Measurements from ENCODE around the gene DYSF.

Gene DYSF

DNA sequence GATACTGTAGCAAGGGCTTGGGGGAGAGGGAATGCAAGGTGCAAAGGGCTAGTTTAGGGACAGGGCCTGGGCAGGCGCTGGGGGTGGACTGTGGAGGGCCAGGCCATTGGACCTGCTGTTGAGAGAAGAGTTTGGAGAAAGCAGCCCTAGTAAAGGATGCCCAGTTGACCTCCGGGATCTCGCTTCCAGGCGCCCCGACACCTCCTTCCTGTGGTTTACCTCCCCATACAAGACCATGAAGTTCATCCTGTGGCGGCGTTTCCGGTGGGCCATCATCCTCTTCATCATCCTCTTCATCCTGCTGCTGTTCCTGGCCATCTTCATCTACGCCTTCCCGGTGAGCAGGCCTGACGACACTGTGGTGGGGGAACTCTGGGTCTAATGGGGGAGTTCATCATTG, 229.0 kb downstream of the DYSF start:
- DNase-seq, result no peak

DNA sequence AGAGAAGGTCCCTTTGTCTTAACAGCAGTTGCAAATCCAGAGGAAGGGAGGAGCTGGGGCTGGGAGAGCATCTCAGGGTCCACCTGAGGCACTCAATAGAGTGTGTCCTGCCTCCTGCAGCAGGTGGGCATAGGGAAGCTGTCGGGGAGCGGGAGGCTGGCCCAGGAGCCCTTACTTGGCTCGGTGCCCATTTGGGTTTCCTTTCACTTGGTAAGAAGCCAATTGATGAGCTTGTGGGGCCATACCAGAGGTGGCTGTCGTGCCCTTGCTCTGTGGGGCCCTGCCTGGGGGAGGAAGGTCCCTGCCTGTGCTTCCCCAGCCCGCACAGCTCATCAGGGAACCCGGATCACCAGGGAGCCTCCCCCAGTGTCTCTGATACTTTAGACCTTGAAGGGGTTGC, 229.7 kb downstream of the DYSF start:
- no peak for DNase-seq

DNA sequence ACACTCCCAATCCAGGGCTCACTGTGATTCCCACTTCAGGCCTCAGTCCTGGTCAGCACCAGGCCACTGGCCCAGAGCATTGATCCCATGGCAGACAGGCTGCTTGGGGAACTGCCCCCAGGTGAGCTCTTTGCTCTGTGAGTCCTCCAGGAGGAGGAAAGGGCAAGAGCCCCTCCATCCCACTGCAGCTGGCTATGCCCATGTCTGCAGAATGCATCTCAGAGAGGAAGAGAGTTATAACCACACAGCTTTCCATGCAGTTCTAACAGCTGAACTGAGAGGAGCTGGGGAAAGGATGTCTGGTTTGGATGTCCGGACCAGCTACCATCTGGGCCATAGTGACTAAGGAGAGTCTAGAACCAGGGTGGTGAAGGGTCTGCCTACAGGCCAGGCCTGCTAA, 230.3 kb downstream of the DYSF start:
- DNase-seq, result no peak

DNA sequence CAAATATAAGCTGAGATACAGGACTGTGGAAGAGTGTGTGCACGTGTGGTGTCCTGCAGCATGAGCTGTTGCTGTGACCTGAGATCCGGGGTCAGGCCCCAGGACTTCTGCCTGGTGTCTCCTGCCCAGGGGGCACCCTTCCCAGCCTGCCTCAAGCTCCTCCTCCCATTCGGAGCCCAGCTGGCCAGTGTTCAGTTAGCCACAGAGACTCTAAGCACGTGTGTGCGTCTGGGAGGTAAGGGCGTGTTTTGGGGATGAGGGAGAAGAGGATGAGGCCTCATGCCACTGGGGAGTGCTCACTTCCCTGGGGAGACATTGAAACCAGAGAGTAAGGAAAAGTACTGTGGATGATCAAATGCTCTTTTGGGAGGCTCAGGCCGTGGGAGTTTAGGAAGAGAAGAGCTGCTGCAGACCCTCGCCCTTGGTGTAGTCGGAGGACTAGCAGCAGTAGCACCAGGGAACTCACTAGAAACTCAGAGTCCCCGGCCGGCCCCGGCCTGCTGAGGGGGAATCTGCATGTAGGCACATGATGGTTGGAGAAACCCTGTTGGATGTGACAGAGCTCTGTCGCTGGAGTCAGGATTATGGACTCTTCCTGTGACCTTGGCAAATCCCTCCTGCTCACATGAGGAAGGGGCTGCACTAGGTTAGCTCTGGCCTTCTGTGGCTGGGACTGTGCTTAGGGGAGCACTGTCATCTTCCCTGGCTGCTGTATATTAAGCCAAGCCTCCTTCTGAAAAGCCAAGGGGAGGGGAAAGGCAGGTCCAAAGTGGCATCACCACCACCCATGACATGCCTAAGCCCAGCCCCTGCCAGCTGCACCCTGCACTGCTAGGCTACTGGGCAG, 231.1 kb downstream of the DYSF start:
- DNase-seq, result no peak

DNA sequence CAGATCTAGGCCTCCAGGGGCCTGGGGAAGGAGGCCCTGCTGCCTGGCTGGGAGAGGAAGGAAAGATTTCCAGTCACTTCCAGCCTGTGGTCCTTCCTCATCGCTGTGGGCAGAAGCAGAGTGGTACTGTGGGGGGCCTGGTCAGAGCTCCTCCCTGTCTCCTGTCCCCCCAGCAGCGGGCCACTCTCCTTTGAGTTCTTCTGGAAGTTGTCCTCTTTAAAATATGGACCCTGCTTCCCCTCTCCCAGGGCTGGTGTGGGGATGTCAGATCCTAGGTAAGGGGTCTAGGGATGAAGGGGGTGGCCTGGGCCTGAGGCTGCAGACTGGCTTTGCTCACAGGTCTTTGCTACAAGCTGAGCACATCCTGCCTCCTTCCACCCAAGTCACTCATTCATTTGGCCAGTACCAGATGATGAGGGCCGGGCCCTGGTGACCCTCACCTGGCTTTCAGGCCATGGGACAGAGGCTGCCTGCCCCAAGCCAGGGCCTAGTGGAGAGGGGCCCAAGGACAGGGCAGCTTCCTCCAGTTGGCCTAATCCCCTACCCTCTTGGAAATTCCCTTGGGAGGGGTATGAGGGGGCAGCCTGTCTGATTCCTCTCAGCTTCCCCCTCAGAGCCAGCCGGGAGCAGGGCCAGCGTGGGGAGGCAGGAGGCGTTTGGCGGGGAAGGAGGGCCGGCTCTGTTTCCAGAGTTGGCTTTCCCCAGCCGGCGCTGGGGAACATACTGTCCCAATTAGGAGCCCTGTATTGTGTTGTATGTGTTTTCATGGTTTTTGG, 231.9 kb downstream of the DYSF start:
- no peak for DNase-seq

DNA sequence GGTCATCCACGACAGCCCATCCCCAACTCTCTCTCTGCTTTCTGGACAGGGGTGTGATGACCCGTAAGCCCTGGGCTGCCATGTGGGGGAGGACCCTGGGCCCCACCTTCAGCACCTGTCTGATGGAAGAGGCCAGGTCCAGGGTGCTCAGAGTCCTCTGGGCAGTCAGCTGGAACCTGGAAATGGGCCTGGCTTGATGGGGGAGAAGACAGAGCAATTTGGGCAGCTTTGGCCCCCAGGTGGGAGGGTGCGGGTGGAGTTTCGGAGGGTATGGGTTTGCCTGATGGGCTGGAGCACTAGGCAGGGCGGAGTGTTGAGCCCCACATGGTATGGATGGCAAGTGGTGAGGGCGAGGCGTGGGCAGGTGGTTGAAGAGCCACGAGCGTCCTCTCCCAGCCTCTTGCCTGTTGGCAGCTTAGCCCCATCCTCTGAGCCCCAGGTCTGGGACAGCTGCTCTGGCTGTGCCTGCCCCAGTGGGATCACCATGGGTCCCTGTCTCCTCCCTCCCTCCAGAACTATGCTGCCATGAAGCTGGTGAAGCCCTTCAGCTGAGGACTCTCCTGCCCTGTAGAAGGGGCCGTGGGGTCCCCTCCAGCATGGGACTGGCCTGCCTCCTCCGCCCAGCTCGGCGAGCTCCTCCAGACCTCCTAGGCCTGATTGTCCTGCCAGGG, 232.7 kb downstream of the DYSF start:
- no peak for DNase-seq

DNA sequence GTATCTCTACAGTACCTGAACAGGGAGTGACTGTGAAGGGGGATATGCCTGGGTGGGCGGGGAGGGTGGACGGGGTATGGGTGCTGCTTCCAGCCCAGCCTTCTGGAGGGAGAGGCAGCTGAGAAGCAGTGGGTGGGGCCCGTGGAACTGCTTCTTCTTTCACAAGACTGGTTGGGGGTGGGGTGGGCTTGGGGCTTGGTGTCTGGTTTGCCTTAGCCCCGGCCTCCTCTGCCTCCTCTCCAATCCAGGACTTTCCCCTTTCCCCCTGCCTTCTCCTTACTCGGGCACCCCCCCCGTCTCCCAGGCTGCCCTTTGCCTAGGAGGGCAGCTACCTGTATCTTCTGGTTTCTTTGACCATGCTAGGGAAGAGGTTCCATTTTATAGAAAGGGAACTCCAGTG, 233.4 kb downstream of the DYSF start:
- no peak for DNase-seq

DNA sequence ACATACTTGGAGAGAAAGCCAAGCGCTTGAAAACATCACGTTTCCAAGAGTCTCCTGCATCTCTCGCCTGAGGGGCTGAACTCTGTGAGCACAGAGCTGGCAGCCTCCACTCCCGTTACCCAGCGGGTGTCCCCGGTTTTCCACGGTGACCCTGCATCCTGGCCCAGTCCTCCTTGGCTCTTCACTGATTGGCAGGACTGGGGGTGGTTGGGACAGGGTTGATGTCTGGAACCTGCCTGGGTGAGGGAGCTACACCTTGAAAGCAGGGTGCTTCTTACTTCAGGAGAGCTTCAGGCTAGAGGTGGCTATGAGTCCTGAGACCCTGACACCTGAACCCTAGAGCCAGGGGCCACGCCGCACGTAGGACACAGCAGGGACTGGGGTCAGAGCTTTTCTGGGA, 234.1 kb downstream of the DYSF start:
- DNase-seq, result no peak

DNA sequence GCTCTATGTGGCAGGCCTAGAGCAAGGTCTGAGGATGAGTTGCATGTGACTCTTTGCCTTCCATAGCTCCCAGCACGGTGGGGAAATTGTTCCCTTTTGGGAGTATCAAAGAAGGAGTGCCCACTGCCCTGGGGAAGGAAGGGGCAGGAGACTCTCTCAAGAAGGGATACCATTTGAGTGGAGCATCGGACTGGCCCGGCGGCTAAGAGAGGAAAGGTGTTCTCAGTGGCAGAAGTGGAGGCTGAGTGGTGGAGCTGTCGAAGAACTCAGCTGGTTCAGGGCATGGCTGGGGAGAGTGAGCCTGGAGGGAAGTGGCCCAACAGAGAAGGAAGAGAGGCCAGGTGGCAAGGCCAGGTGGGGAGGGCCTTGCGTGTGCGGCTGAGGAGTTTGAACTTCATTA, 235.2 kb downstream of the DYSF start:
- DNase-seq, result no peak

DNA sequence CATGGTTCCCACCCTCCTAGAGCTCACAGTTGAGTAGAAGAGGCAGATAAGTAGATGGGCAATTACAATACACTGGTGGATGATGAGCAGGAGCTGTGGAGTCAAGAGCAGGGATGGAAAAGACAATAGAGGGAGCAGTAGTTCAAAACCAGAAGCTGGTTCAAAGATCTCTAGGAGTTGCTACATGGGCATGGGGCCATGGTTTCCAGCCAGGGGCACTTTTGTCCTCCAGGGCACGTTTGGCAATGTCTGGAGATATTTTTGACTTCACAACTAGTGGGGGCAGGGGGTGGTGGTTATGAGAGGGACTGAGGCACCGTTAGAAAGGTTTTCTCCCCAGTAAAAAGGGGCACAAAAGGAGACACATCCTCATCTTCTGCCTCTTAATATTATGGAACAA, 236.0 kb downstream of the DYSF start:
- DNase-seq, result no peak

DNA sequence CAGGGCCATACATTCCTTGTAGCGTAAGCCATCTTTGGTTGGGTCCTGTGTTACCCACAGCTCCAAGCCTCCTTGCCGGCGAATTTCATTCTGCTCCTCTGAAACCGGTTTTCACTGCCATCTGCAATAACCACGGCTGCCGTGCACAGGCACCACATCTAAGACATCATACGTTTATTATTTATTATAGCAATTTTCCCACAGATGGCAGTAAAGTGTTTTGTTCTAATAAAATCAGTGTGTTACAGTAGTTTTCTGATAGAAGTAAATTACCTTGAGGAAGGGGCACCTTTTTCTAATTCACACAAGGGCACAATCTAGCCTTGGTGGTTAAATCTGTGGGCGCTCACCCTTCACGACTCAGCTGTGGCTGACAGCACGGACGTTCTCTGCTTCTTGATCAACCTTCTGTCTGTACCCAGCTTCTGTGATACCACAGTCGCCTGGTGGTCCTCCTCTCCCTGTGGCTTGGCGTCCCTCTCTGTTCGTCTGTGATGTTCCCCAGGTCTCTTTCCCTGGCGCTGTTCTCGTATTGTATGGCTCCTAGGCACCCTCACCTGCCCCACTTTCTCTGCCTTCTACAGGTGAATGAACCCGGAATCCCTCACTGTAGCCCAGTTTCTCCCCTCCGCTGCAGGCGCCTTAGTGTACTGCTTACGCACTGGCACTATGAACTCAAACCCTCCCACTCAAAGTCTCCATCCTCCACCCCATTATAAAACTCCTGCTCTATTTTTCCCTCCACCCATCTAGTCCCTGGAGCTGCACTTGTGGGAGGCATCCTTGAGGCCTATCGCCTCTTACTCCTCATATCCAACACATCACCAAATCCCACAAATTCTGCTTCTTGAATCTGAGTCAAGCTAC, 236.8 kb downstream of the DYSF start:
- DNase-seq, result no peak

DNA sequence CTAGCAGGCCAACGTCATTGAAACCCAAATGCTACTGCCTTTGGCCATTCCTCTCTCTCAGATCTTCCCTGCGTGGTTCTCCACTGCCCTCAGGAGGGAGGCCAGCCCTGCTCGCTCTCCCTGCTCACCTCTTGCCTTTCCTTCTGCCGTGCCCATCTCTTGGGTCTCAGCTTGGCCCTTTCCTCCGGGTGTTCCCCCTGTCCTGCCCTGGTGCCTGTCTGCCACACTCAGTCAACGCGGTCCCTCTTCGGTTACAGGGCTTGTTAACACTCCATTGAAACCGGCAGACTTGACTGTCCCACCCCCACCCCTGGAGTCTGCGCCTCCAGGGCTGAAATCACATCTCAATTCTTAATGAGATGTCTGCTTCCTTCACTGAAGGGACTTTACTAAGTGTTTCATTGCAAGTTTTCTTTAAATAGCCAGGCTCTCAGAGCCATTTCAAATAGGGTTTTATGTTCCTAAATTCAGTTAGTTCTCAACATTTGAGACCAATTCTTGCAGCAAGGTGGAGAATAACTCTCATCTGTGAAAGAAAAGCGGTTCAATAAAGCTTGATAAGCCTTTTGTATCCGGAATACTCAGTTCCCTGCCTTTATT, 237.6 kb downstream of the DYSF start:
- no peak for DNase-seq

DNA sequence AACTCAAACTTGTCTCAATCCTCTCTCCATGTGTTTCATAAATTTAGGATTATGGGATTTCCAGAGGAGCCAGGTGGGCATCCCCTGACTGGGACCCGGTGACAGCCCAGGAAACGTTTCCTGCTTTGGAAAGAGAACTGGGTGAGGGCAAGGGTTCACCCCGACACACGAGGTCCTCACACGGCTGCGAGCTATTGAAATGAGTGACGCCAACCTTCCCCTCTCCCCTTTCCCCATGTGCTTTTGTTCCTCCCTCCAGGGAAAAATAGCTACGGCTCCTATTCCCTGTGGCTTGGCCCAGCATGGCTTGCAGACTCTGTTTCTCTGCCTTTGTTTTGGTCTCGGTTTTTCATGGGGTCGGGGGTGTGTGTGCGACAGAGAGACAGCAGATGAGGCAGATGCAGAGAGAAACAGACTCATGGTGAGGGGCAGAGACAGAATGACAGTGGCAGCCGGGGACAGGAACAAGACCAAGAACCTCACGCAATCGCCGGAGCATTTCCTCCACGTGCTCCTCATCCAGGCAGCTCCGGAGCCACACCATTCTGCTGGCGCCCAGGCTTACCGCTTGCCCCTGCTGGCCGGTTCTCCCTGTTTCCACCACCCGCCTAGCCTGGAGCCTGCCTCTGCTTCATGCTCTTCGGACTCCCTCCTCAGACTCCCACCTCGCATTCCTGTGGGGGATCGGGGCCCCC, 238.5 kb downstream of the DYSF start:
- no peak for DNase-seq

DNA sequence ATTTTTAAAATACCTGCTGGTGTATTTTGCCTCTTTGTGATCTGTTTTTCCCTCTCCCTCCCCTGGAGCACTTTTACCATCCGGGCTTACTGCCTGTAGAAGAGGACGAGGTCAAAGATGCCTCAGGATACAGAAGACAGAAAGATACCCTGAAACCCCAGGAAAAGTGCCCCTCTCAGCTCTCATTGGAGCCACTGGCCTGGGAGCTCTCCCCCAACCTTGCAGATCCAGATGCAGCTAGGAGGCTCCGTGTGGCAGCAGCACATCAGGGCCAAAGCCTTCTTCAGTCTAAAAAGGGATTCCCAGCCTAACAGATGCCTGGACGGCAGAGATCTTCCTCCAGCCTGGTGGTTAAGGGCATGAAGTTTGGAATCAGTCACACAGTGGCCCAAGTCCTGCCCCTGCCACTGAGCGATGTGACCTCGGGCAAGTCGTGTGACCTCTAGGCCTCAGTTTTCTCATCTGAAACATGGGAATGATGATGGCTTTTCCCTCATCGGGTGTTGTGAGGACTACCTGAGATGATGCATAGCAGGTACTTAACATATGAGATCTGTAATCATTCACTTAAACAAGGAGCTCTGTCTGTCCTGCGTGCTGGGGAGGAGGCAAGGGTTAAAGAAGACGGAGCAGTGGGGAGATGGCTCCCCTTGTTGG, 239.4 kb downstream of the DYSF start:
- no peak for DNase-seq

DNA sequence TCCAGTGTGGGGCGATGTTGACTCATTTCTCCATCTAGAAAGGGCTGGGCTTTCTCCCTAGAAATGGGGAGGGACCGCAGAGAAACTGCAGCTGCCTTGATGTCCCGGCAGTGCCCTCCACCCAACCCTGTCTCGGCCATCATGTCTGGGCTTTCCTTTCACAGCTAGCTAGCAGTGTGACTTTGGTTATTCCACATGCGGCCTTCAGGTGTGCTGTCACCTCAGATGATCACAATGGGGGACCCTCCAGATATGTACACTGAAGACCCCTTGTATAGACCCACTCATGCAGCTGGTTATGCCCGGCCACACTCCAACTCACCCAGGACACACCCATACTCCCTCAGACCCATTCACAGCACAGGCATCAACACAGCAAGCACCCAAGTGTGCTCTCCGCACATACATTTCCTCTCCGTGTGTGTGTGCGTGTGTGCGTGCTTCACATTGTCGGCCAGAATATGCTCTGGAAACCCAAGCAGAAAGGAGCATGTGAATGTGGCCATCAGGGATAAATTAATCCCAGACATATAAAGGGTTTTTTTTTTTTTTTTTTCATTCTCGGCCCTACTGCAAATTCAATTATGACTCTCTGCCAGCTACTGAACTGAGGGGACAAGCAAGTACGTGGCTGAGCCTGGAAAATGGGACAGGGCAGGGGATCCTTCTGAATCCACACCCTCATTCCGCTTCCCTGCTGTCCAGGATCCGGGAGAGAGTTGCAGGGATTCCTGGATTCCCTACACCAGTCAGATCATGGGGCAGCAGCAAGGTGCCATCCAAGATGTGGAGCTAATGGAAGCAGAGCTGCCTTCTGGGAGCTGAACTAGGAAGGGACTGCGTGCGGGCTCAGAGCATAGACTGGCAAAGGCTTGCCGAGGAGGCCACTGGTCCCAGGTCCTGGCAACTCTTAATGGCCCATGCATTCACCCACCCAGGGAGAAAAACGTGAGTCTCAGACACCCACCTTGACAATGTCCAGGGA, 240.2 kb downstream of the DYSF start:
- no peak for DNase-seq

DNA sequence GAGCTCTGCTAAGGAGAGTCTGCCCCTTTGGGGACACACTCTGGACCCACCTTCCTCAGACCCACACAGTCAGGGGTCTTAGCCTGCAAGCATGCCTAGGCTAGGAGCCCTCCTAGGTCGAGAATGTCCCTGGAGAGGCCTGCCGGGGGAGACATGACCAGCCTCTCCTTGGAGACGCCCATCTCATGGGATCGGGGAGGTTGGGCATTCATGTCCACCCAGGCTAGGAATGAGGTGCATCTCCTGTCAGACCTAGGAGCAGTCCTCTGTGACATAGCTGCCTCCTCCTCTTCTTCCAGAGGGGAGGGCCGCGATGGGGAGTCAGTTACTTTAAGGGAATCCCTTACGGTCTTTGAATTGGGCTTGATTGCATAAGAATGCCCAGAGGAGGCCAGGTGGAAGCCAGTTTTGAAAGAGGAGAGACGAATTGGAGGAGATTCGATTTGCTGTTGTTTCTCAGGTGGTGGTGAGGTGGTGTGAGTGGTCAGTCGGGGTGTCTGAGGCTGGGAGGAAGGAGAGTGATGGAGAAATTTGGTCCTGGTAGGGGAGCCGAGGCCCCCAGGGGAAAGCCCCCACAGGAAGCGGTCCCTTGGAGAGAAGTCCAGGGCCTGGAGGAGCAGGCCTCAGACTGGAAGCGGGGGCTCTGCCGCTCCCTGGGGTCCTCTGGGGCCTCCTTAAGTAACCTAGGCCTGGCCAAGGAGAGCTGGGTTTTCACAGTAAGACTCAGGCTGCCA, 241.3 kb downstream of the DYSF start:
- DNase-seq, result no peak

DNA sequence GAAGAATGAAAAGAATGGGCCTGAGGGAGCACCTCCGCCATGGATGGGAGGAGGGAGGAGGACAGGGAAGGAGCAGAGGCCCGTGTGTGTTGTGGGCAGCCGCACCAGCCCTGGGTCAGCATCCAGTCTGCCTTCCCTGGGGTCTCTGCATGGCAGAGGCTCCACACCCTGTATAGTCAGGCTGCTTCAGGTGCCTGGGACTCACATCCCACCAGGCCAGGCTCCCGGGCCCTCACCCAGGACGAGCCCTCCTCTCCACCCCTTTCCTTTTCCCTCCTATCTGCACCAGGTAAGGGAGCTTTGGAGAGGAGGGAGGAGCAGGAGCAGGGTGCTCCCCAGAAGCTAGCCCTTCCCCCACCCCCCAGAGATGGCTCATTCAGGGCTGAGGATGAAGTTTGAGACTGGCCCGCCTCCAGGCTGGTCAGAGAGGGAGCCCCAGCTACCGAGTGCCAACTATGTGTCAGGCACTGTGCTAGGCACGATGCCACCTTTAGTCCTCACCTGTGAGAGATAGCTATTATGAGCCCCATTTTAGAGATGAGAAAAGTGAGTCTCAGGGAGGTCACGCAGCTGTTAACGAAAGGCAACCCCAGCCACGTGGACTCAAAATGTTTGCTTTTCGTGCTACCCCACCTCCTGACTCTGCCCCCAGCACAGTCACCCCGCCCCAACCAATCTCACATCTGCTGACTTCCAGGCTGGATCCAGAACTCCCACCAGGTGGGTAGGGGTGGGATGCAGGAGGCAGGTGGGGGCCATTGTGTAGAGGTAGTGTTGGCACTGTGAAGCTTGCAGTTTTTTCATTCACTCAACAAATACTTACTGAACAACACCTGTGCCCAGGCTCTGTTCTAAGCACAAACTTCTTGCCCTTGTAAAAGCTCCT, 242.1 kb downstream of the DYSF start:
- no peak for DNase-seq

DNA sequence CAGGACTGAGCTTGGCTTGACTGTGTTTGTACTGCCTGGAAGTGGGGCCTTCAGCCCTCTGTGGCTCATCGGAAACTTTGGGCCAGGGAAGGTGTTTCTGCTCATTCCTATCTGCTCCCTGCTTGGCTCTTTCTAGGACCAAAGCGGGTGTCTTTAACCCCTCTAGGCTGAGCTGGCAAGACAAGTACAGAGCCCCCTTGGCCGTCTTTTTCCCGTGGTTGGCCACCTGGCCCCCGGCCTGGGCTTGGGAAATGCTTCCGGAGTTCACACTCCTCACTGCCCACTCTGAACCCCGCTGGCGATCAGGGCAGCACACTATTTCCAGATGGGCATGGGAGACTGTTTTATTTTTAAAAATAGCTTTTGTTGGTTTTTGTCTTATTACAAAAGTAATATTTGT, 243.0 kb downstream of the DYSF start:
- no peak for DNase-seq
